Non-pigmented ciliary epithelial cell (primary cell): ENCODE data around the gene GTSF1L.

Experiments
- DNase-seq: peaks from one replicate; pipeline ENCODE4 v3.0.0-alpha.2; 2010; ENCODE audit warnings: low read depth

The GTSF1L gene

DNA sequence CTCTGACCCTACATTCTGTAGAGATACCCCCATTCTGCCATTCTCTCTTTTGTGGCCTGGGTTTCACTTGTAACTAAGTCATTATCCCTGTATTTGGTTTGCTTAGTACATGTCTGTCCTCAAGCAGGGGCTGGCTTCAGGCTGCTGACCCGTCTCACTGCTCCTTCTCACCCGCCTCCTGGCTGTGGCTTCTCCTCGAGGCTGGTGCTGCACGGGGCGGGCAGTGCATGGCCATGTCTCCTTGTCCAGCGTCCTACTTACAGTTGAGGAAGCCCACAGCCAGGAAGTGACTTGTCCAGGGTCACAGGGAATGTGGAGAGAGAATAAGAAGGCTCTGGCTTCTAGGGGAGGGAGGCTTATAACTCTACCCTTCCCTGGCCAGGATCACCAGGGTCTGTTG, 11.3 kb downstream of the GTSF1L start:
- DNase-seq: no peak

DNA sequence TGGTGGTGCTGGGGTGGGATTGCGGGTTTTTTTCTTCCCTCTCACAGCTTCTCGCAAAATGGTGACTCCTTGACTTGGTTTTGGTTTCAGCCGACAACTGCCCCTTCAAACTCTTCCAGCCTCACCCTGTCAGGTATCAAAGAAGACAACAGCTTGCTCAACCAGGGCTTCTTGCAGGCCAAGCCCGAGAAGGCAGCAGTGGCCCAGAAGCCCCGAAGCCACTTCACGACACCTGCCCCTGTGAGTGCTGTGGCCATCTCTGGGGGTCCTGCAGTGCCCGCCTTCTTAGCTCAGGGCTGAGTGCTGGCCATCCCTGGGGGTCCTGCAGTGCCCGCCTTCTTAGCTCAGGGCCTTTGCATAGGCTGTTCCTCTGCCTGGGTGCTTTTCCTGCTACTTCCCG, 11.8 kb downstream of the GTSF1L start:
- DNase-seq: no peak

DNA sequence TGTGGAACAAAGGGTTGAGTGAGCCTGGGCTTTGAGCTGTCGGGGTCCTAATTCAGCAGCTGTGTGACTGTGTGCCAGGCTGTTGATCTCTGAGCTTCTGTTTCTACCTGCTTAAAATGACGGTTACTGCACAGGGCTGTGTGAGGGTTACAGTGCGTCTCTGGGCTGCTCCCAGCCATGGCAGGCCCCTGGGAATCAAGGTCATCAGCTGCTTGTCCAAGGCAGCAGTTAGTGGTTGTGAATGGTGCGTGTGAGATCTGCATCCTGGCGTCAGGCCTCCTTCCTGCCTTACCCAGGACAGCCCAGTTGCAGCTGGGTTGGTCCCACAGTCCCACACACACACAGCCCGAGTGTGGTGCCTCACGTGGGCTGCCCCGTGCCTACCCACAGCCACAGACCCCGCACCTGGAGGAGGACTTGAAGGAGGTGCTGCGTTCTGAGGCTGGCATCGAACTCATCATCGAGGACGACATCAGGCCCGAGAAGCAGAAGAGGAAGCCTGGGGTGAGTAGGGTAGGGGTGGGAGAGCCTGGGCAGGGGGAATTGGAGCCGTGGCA, 15.6 kb downstream of the GTSF1L start:
- no peak for DNase-seq

DNA sequence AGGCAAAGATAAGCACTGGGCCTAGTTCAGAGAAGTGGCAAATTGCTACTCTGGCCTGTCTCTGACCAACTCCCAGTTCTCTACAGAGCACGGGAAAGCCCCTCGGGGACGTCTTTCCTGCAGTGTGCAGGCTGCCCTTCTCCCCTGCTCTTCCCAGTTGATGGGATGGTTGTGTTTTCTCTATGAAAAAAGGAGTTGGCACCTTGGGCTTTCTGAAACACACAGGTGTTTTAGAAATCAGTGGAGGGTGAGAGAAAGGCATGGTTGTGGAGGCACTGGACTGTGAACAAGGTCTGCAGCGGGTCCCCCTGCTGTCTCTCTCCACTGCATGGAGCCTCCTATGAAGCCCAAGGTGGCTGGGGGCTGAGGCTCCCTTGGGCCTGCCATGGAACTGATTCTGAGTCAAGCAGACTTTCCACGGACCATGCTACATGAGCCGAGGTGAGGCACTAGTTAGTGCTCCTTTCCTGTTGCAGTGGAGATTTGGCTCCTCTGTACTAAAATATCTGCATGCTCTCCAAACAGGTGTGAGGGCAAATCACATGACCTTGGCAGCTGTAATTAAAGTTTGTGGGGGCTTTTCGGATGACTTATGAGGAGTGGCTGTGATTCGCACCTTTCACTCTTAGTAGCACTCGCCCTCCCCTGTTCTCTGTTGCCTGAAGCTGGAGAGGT, 16.3 kb downstream of the GTSF1L start:
- no peak for DNase-seq

DNA sequence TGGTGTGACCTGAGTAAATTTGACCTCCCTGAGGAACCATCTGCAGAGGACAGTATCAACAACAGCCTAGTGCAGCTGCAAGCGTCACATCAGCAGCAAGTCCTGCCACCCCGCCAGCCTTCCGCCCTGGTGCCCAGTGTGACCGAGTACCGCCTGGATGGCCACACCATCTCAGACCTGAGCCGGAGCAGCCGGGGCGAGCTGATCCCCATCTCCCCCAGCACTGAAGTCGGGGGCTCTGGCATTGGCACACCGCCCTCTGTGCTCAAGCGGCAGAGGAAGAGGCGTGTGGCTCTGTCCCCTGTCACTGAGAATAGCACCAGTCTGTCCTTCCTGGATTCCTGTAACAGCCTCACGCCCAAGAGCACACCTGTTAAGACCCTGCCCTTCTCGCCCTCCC, 24.3 kb downstream of the GTSF1L start:
- no peak for DNase-seq

DNA sequence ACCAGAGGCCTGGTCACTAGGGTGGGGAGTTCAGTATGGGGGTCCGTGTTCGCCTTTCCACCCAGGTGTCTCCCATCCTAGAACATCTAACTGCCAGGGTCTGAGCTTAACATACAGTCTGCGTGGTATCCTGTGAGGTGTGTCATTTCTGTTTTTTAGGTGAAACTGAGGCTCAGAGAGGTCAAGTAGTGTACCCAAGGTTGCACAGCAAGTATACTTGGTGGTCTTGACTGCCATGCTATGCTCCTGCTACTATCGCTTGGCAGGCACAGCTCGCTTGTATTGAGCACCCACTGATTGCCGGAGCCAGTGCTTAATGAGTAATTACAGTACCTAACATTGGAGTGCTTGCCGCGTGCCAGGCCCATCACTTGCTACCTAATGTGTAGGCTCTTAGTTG, 26.2 kb downstream of the GTSF1L start:
- DNase-seq: no peak

DNA sequence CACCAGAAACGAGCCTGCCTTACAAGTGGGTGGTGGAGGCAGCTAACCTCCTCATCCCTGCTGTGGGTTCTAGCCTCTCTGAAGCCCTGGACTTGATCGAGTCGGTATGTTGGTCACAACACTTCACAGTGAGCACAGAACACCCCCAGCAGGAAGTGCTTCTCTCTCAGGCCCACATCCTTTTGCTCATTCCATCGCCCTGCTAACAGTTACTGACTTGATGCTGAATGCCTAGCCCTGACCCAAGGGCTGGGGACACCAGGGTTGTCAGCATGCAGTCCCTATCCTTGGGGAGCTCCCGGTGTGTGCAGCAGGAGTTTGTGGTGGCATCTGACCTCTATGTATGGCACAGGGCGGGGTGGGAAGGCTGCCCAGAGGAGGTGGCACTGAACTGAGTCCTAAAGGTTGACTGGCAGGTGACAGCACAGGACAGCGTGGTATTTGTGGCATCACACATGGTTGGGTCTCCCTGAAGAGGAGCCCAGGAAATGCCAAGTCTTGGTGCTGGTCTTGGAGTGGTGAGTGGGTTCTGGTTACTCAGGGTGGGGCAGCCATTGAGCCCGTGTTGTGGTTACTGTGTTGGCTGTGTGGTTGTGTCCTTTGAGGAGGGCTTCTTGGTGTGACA, 26.7 kb downstream of the GTSF1L start:
- no peak for DNase-seq

DNA sequence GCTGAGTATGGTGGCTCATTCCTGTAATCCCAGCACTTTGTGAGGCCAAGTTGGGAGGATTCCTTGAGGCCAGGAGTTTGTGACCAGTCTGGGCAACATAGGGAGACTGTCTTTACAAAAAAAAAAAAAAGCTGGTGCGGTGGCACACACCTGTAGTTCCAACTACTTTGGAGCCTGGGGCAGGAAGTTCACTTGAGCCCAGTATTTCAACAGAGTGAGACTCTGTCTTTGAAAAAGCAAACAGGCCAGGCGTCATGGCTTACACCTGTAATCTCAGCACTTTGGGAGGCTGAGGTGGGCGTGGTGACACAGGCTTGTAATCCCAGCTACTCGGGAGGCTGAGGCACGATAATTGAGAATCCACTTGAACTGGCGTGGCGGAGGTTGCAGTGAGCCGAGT, 31.2 kb downstream of the GTSF1L start:
- no peak for DNase-seq

DNA sequence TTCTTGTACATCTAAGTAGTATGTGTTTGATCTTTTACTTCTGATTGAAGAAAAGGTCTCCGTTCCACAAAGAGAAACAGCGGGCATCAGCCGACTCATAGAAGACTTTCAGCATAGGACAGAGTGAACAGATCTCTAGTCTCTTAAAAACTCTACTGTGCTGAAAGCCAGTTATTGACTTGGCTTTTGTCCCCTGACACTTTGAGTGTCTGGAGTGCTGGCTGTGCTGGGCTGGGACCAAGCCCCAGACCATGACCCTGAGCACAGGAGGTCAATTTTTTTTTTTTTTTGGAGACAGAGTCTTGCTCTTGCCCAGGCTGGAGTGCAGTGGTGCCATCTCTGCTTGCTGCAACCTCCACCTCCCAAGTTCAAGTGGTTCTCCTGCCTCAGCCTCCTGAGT, 32.0 kb downstream of the GTSF1L start:
- no peak for DNase-seq

DNA sequence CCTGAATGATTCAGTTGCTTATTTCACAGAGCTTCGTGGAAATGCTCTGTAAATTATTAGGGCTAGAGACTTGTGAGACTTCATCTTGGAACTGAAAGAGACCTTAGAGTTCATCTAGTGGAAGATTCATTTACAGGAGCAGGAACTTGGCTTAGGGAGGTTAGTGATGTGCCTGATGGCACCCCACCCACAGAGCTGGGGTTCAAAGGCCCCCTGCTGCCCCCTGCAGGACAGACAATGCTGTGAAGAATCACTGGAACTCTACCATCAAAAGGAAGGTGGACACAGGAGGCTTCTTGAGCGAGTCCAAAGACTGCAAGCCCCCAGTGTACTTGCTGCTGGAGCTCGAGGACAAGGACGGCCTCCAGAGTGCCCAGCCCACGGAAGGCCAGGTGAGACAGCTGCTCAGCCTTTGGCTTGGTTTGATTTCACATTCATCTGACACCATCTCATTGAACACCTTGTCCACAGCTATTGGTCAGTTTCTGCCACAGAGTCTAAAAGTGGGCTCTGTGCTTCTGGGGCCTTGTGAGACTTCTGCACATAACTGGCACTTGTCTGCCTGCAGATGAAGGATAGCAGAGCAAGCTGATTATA, 34.8 kb downstream of the GTSF1L start:
- DNase-seq: no peak

DNA sequence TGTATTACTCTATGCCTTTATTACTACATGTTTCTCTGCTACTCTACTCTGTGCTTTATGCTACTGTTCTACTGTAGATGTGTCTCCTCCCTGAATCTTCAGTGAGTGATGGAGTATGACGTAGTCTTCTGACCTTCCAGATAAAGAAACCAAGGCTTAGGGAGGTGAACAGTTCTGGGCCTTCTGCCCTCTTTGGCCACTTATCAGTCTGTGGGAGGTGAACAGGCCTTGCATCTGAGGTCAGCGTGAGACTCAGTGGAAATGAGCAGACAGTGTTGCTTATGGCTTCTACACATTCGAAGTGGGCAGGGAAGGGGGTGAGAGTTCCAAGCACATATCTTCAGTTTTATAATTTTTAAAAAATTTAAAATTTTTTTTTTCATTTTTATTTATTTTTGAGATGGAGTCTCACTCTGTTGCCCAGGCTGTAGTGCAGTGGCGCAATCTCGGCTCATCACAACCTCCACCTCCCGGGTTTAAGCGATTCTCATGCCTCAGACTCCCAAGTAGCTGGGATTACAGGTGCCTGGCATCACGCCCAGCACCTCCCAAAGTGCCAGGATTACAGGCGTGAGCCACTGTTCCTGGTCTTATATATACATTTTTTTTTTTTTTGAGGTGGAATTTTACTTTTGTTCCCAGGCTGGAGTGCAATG, 35.7 kb downstream of the GTSF1L start:
- DNase-seq: no peak

DNA sequence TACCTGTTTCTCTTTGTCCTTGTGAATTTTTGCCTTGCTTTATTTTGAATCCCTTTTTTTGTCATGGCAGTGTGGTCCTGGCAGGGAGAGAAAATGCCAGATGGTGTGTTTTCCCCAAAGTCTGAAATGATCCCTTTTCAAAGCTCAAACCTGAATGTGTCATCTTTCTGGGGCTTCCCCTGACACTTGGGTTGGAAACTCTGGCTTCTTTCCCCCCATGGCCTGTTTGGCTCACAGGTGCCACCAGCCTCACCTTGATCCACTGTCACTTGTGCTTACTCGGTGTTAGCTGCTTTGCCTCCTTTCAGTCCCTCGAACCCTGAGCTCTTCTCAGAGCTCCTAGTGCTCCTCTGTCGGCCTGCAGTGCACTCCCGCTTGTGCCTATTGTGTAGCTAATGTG, 37.6 kb downstream of the GTSF1L start:
- DNase-seq: no peak

DNA sequence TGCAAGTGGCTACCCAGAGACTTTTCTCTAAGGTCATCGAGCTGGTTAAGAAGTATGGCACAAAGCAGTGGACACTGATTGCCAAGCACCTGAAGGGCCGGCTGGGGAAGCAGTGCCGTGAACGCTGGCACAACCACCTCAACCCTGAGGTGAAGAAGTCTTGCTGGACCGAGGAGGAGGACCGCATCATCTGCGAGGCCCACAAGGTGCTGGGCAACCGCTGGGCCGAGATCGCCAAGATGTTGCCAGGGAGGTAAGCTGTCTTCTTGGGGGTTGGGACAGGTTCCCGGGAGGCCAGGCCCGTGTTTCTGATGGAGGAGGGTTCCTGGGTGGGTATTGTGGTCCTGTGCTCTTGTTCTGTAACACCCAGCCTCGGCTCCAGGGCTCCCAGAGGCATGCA, 40.0 kb downstream of the GTSF1L start:
- DNase-seq: no peak

DNA sequence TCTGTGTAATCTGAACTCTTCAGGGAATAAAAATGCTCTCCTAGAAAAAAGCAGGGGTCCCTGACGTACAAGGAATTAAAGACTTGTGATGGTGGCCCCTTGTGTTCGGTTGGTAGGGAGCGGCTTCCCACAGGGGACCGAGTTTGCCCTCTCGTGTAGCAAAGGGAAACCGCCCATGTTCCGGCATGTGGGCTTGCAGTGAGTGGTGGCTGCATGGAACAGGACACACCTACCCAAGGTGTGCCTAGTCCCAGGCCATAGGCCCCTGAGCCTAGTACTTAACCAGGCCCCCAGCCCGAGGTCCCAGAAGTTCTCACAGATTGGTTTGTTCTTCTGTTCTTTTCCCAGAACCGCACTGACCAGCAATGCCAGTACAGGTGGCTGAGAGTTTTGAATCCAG, 44.4 kb downstream of the GTSF1L start:
- no peak for DNase-seq

DNA sequence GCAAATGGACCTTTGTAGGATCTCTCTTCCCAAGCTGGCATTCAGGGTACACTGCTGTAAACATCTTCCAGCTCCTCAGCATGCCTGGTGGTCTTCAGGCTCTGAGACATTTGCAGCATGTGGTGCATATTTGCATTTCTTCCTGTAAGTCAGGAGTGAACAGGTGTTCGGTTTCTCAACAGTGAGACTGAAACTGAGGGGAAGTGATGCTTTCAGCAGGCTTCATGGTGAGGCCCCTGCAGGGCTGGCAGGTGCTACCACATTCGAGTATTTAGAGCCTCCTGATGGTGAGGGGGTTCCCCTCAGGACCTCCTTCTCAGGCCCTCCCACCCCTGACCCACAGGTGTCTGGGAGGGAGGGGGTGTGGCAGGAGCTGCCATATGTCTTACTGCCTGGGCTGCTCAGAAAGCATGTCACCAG, 44.8 kb downstream of the GTSF1L start:
- DNase-seq: no peak

DNA sequence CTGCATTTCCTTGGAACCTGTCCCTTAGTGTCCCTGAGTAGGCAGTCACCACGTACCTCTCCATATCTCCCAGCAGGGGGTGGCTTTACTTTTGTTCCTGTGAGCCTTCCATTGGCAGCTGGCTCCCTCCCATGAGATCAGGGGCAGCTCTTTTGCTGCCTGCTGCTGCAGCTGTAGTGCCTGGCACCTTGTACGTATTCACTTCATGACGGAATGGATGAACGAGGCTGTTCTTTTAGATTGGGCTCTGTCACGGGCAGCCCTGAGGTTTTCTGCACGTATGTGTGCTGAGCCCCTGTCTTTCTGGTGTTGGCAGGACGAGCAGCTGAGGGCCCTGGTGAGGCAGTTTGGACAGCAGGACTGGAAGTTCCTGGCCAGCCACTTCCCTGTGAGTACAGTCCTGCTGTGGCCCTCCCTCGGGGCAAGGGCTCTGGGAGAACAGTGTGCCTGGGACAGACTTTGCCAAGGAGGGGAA, 45.3 kb downstream of the GTSF1L start:
- DNase-seq: no peak

DNA sequence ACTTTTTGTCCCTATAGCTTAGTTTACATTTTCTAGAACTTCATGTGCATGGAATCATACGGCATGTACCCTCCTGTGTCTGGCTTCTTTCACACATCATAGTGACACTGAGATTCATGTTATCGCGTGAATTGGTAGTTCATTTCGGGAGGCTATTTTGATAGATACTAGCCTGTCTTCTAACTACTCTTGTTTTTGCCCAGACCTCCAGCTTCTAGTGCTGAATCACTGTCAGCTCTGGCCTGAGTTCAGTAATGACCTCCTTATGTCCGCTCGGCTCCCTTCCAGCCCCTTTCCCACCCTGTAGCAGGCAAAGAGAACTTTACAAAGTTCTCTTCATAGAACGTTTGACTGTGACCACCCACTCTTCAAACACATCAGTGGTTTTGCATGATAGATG, 45.8 kb downstream of the GTSF1L start:
- no peak for DNase-seq

DNA sequence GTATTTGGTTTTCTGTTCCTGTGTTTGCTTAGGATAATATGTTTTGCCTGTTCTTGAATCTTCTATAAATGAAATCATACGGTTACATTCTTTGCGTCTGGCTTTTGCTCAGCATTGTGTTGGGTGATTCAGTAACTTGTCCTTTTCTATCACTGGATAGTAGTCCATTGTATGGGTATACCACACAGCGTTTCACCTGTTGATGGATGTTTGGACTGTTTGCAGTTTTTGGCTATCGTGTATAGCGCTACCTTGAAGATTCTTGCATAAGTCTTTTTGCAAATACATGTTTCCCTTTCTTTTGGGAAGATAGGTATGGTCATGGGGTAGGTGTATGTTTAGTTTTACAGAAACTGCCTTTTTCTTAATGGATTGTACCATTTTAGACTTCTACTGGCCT, 50.4 kb downstream of the GTSF1L start:
- no peak for DNase-seq
